DMS79 treated with DMSO at 0.1 percent for 48 hours (cell line): ENCODE results near the gene TRAP1.

Experiments
- DNase-seq: peaks from one replicate; lab custom pipeline; 2025; lab: John Stamatoyannopoulos, UW

TRAP1 gene

DNA sequence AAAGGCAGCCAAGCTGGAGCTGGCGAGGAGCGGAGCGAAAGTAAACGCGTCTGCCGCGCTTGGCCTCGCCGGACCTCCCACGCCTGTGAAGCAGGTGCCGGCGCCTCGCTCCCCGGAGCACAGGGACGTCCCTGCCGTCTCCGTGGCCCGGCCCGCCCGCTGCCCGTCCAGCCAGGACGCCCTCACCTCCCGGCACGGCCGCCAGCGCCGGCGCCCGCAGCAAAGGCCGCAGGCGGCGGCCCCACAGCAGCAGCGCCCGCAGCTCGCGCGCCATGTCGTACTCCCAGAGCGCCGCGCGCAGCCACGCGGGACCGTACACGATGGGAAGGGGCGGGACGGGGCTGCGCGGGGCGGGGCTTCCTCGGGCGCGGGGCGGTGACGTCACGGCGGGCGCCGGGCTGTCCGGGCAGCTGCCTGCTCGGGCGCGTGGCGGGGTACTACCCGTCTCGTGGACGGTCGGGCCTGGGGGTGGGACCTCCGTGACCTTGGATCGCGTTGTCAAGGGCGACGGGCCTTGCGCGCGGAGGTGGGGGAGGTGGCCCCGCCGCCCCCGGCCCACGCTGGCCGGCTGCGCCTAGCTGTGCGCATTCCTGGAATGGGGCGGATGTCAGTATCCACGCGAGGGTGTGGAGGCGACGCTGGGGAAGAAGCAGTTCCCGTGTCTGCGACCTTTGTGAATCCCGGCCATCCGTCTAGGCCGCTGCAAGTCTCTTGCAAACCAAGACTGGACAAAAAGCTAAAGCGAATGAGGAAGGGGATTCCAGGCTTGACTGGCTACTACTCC, at the start of gene TRAP1:
TSS of gene TRAP1 (minus strand) at position 290 of the 784 bp plus-strand sequence. CDS start at position 274, 16 bp downstream.
- DNase-seq = peak; percentile 36

DNA sequence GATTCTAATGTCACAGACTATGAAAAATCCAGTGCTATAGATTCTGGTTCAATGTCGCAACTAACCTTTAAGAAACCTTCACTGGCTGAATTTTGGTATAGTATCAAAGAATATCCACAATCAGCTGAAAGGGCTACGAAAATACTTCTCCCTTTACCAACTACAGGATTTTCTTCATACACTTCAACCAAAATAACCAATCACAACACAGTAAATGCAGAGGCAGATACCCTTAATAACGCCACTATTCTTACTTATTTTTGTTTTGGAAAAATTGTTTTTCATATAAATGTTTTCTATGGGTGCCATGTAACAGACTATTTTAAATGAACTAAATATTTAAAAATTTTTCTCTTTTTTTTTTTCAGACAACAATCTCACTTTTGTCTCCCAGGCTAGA, 48.9 kb upstream of the TRAP1 start:
- DNase-seq = no peak

DNA sequence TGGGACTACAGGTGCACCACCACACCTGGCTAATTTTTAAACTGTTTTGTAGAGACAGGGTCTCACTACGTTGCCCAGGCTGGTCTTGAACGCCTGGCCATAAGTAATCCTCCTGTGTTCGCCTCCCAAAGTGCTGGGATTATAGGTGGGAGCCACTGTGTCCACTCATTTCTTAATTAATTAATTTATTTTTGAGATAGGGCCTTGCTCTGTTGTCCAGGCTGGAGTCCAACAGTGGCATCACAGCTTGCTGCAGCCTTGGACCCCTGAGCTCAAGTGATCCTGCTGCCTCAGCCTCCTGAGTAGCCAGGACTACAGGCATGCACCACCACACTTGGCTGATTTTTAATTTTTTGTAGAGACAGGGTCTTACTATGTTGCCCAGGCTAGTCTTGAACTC, 47.1 kb upstream of the TRAP1 start:
- no peak for DNase-seq

DNA sequence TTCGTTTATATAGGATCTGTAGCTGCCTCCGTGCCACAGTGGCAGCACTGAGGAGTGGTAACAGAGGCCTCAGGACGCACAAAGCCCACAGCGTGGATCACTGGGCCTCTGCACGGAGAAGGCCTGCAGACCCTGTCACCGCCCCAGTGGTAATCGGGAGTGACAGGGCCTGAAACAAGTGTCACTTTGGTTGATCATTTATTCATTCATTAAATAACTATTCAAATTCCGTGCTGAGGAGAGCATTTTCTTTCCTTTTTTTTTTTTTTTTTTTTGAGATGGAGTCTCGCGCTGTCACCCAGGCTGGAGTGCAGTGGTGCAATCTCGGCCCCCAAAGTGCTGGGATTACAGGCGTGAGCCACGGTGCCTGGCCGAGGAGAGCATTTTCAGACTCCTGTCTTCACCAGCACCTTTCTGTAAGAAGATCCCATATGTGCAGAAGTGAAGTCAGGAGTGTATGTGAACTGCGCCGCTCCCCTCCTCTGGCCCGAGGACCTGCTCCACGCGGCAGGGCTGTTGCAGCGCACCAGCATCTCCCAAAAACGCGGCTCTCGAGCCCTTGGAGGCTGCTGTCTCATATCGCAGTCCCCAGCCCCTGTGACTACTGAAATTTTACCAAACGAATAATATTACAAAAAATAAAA, 44.9 kb upstream of the TRAP1 start:
- no peak for DNase-seq

DNA sequence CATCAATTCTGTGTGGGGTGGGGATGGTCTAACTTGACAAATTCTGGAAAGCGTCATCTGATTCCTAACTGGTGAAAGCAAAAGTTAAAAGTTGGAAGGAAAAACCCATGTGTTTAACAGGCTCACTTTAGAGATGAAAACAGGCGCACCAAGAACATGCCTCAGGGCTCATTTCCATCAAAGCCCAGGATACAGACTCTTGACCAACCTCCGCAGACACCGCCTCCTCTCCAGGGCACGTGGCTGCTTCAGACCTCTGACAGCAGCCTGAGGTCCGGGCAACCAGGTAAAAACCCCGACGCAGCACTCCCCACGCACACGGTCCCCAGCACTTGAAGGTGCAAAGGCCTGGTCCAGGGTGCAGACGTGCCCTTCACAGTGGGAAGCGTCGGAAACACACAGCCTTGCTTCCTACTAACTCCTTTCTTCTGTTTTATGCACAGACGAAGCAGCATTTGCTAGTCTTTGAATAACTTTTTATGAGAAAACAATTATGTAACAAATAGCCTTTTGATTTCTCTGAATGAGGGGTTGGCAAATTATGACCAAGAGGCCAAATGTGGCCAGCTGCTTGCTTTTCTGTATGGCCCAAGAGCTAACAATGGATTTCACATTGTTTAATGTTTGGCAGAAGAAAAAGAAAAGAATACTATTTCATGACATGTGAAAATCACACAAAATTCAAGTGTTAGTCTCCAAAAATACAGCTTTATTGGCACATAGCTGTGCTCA, 44.2 kb upstream of the TRAP1 start:
- no peak for DNase-seq

DNA sequence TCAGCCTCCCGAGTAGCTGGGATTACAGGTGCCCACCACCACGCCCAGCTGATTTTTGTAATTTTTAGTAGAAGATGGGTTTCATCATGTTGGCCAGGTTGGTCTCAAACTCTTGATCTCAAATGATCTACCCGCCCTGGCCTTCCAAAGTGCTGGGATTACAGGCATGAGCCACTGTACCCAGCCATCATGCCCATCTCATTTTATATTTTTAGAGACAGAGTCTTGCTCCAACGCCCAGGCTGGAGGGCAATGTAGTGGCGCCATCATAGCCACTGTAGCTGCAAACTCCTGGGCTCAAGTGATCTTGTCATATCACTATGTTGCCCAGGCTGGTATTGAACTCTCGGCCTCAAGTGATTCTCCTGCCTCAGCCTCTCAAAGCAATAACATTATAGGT, 43.2 kb upstream of the TRAP1 start:
- DNase-seq = no peak

DNA sequence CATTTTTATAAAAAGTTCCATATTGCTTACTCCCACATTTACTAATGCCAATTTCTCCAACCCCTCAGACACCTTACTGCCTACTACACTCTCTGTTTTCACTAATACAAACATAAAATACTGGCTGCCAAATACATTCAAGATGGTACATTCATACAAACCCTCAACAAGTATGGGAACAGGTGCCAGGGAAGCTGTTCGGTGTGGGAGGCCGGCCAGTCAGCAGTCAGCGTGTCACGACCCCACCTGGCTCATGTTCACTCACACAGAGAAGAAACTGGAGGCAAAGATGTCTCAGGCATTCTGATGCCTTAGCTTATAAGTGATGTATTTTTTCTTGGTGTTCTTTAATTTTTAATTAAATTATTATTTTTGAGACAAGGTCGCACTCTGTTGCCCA, 42.4 kb upstream of the TRAP1 start:
- no peak for DNase-seq

DNA sequence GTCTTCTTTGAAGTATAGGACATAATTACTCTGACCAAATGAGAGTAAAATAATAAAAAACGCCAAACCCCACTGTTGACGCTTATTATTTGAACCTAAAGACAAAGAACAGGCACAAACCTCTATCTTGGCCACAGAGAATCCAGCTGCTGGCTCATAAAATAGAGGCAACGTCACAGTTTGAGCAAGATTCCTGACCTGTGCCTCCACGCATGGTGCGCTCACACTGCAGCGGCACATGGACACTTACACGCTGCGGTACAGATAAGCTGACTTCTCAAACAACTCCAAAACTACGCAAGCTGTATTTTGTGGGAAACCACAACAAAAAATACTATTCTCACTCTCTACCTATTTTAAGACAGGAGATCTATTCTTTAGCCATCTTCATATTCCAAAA, 38.8 kb upstream of the TRAP1 start:
- DNase-seq = no peak

DNA sequence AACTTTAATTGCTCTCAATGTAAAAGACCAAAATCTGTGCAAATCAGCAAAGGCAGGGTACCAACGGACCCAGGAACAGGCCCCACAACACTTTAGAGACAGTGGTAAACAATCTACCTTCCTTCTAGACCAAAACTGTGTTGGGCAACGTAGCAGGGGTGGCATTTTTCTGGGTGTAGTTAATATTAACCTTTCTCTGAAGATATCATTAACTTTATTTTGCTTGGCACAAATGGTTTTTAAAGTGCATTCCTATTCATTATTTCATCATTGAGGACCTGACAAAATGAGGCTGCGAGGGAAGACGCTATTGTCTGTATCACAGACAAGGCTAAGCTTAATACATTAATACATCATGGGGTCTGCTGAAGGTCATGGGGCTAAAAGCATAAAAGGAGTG, 37.9 kb upstream of the TRAP1 start:
- DNase-seq = no peak

DNA sequence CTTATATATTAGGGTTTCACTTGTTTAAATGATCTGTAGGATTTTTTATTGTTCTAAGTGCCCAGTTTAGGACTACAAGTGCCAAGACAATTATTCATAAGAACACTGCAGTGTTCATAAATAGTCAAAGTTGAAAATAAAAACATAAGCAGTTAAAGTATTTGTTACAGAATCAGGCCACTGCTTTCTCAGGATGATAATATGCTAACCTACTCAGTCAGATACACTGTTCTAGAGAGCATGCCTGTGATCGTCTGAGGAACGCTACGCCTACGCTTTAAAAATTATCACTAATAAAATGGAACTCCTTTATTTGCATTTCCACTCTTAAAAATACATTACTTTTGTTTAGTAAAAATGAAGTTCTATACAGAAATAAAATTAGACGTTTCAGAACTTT, 37.4 kb upstream of the TRAP1 start:
- DNase-seq = no peak

DNA sequence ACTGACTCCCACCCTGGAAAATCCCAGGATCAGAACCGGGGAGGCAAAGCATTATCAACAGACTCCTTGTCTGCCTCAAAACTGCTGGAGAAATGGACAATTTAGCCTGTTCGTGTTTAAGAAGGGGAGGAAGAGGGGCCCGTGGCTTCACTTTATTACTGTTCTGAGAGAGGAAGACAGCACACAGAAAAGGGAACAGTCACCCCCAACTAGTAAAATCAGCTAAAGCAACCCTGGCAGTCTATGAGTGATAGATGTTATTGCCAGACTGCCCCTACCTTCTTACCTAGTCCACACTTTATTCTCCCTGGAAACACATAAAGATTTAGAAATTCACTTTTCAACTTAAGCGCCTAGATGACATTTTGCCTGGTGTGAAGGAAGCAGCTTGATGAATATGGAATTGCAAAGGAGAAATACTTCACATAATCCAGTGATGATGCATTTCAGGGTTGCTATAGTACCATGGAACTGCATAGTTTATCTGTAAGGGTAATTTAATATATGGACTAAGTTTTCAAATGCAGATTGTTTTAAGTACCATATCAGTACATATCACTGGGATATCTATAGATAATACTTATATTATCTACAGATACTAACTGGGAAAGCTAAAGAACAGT, 36.9 kb upstream of the TRAP1 start:
- DNase-seq = no peak

DNA sequence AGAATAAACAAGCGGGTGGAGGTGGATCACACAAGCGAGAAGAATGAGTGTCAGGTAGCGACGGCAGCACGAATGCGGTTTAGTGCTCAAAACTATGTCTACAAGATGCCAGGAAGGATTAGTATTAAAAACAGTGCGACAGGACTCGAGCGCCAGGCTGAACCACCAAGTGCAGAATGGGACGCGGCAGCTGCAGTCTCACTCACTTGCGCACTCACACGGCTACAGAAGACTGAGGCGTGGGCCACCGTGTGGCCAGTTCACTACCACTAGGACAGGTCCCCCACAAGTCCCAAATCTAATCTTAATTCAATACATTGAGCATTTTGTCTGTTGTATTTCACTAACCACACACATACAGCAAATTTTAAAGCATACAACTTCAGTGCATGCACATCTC, 35.7 kb upstream of the TRAP1 start:
- no peak for DNase-seq

DNA sequence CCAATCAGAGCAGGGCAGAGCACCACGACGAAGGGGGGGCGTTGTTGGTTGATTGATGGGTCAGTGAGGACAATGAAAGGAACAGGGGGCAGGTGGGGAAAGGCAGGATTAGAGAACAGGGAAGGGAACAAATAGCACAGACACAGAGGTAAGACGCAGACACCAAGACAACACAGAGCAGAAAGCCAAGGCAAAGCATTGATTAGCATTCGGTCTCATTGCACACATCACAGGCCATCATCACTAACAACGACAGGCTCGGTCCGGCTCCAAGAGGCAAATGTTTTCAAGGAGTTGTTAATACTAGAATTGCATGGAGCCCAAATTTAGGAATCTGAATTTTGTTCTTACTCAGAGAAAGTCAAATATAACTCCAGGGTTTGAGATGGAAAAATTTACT, 34.6 kb upstream of the TRAP1 start:
- DNase-seq = no peak

DNA sequence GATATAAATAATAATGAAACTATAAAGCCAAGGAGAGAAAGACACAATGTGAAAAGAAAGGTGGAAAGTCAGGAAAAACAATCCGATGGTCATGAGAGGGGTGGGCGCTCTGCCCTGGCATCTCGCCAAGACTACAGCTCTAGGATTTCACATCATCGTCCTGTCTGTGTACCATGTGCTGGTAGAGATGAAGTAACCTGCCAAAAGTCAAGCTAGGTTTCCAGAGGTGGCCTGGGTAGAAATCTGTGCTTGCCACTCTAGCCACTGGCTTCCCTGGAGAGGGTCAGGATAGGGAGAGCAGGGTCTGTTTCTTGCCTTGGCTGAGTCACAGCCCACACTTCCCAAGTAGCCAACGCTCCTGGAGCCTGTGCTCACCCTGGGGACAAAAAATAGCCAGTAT, 31.0 kb upstream of the TRAP1 start:
- DNase-seq = no peak

DNA sequence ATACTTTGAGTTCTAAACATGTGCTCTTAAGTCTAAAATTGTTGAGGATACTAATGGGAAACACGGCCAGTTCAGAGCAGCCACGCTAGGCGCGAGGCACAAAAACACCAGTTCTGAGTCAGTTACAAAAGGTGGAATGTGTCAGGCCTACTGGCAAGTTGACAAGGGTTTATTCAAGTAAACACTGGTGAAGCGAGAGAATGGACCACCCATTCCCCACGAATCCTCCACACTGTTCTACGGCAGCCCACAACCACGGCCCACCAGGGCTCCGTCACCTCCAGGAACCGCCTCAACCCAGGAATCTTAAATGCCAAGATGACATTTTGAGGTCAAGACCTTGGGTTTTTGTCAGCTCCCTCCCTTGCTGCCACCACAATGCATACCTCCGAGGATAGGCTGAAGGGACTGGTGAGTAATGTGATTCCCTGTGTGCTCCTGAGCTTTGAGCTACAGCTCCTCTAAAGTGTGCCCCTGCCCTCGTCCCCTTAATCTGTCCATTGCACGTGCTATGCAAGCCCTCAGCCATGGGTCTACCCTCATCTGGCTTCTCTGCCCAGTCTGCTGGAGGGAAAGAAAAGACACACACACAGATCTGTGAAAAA, 28.5 kb upstream of the TRAP1 start:
- DNase-seq = no peak

DNA sequence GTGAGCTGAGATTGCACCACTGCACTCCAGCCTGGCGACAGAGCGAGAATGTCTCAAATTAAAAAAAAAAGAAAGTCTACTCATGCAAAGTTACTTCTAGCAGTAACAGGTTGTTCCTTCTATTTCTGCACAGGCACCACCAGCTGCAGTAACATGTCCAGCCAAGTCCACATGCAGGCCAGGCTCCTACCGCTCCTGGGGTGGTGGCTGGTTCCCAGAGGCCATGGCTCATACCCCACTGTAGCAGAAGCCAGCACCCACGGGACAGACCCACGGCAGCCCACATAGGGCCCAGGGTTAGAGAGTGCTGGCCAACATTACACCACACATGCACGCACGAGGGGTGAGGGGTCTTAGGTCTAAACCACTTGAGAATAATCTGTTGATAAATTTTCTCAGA, 26.7 kb upstream of the TRAP1 start:
- no peak for DNase-seq

DNA sequence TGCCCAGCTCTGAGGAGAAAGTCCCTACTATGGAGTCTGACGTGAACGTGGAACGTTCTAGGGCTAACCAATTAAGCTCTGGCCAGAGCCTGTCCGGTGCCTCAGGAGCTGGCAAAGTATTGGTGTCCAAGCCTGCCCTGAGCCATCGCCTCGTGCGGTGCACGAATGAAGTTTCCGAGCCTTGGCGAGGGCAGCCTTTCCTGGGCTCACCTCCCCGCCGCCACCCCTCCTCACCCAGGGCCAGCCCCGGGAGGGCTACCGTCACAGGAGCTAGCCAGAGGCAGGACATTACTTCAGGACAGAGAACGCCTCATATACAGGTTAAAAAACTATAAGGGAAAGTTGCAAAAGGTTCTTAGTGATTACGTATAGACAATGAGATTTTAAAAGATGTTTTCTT, 23.6 kb upstream of the TRAP1 start:
- DNase-seq = no peak

DNA sequence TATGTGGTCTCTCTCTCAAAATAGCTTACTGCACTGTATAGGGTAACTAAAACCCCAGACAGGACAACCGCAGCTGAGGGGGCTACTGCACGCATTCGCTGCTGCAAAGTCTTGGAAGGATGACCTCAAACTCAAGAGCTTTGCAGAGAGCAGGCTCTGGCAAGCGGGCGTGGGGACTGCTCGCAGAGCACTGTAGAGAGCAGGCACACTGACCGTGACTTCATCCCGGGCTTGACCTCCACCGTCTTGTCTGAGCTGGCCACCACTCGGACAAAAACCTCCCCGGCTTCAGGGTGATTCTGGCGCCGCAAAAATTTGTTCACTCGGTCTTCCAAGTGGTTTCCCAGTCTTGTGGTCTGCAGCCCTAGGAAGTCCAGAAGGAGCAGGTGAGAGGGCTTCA, 22.9 kb upstream of the TRAP1 start:
- DNase-seq = no peak

DNA sequence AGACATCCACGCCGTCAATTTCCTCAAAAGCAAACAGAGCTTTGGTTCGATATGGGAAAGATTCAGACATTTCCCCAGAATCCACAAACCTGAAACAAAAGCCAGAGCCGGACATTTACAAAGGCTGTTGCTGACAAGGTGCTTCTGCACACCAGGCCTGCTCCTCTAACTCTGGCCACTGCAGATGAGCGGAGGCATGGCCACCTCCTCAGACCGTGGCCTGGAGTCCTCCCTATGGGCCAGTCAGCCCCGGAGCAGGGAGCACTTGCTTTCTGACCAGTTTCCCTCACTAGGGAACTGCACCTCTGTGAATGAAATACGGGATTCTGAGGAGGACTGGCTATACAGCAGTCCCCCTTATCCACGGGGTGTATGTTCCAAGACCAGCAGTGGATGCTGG, 22.3 kb upstream of the TRAP1 start:
- no peak for DNase-seq

DNA sequence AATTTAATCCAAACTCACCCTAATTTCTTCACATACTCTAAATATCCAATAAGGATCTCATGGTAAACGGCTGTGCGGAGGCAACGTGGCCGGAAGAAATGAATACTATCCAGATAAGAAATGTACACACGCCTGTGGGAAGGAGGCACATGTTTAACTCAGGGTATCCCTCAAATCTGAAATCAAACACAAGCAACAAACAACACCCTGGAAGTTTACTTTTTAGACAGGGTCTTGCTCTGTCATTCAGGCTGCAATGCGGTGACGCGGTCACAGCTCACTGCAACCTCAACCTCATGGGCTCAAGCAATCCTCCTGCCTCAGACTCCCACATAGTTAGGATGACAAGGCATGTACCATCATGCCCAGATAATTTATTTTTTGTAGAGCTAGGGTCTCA, 21.2 kb upstream of the TRAP1 start:
- DNase-seq = no peak

DNA sequence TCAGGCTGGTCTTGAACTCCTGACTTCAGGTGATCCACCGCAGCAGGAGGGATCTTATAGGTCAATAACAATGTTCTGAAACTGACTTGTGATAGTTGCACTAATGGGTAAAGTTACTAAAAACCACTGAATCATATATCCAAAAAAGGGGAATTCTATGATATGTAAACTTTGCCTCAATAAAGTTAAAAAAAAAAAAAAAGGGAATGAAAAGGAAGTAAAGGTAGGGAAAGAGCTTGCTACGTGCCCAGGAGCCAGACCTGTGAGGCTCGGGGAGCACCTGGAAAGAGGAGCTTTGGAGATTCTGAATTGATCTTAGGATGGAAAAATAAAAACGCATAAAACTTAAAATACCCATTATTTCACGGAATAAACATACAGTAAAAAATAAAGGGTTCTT, 20.8 kb upstream of the TRAP1 start:
- DNase-seq = no peak

DNA sequence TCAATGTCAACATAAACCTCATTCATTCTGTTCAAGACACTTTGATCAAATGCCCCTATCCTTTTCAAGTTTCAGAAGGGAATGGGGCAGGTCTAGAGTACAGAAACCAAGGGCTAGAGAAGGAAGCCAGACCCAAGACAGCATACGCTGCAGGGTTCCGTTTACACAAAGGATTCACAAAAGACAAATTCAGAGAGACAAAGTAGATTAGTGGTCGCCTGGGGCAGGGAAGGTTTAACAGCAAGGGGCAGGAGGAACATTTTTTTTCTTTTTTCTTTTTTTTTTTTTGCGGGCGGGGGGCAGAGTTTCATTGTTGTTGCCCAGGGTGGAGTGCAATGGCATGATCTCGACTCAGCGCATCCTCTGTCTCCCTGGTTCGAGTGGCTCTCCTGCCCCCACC, 19.9 kb upstream of the TRAP1 start:
- DNase-seq = no peak
